ENCODE measurements around the gene PTPN18.

- no peak for TF ChIP-seq POLR2A (IDR thresholded peaks at IDR 0.05; ENCODE audit: low read length)
- TF ChIP-seq GATA1 (IDR thresholded peaks at IDR 0.05; ENCODE audit: low read depth, low read length) = no peak
Observed at GRCh38 chr2:130378898-130379214, 23.0 kb downstream of the PTPN18 start.
